Measurements from ENCODE around the gene RAB5IF. TPM values are rescaled to one million over a fixed set of nuclear protein-coding genes. Genes with fewer than 3 reads are reported as not detected.
A peak's percentile ranks its signal among the peaks of the same experiment; 100 is the strongest.

Gene RAB5IF
- total and polyA plus RNA-seq, 2 of the 13 experiments (the other 11 are each of a cell fraction or from before 2014, with no cell fraction given), result 261 to 305 TPM

GRCh38 chr20:36574366-36575135 lies 31.0 kb upstream of the RAB5IF start (continued):
- no peak for TF ChIP-seq ATF6 (CRISPR knock-in tag; conservative IDR thresholded peaks at IDR 0.05)
- peak; percentile 46; the same call in 1 of the 2 replicates for TF ChIP-seq SKIL (CRISPR knock-in tag; IDR thresholded peaks at IDR 0.05; ENCODE audit: borderline replicate concordance)
- TF ChIP-seq, protein P1, sequence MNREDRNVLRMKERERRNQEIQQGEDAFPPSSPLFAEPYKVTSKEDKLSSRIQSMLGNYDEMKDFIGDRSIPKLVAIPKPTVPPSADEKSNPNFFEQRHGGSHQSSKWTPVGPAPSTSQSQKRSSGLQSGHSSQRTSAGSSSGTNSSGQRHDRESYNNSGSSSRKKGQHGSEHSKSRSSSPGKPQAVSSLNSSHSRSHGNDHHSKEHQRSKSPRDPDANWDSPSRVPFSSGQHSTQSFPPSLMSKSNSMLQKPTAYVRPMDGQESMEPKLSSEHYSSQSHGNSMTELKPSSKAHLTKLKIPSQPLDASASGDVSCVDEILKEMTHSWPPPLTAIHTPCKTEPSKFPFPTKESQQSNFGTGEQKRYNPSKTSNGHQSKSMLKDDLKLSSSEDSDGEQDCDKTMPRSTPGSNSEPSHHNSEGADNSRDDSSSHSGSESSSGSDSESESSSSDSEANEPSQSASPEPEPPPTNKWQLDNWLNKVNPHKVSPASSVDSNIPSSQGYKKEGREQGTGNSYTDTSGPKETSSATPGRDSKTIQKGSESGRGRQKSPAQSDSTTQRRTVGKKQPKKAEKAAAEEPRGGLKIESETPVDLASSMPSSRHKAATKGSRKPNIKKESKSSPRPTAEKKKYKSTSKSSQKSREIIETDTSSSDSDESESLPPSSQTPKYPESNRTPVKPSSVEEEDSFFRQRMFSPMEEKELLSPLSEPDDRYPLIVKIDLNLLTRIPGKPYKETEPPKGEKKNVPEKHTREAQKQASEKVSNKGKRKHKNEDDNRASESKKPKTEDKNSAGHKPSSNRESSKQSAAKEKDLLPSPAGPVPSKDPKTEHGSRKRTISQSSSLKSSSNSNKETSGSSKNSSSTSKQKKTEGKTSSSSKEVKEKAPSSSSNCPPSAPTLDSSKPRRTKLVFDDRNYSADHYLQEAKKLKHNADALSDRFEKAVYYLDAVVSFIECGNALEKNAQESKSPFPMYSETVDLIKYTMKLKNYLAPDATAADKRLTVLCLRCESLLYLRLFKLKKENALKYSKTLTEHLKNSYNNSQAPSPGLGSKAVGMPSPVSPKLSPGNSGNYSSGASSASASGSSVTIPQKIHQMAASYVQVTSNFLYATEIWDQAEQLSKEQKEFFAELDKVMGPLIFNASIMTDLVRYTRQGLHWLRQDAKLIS (CRISPR knock-in tag; IDR thresholded peaks at IDR 0.05), result no peak; the same call in 1 of the 2 replicates
- no peak for TF ChIP-seq ZNF264 (CRISPR knock-in tag; IDR thresholded peaks at IDR 0.05)
- no peak; the same call in 1 of the 2 replicates for TF ChIP-seq TOE1 (CRISPR knock-in tag; IDR thresholded peaks at IDR 0.05)
- peak; percentile 85 for TF ChIP-seq HNRNPLL (IDR thresholded peaks at IDR 0.05; ENCODE audit: low read depth, low read length, poor library complexity, severe bottlenecking)
- TF ChIP-seq ZNF569 (CRISPR knock-in tag; IDR thresholded peaks at IDR 0.05; ENCODE audit: borderline replicate concordance), result no peak
- no peak; the same call in 1 of the 2 replicates for TF ChIP-seq SMC3 (IDR thresholded peaks at IDR 0.05; ENCODE audit: low read length)
- TF ChIP-seq ATF1 (CRISPR knock-in tag; IDR thresholded peaks at IDR 0.05), result no peak
- peak; percentile 57 for TF ChIP-seq ZBTB4 (CRISPR knock-in tag; IDR thresholded peaks at IDR 0.05; ENCODE audit: borderline replicate concordance)
- no peak for TF ChIP-seq SMARCE1 (IDR thresholded peaks at IDR 0.05; ENCODE audit: borderline replicate concordance)
- no peak; the same call in 1 of the 2 replicates for TF ChIP-seq ZNF567 (CRISPR knock-in tag; IDR thresholded peaks at IDR 0.05; ENCODE audit: borderline replicate concordance)
- TF ChIP-seq ZNF747 (CRISPR knock-in tag; IDR thresholded peaks at IDR 0.05; ENCODE audit: borderline replicate concordance), result no peak; the same call in 1 of the 2 replicates
- 0 out of 2 replicates have a peak, but pooled peaks have one; percentile 70 for TF ChIP-seq KLF9 (CRISPR knock-in tag; IDR thresholded peaks at IDR 0.05; ENCODE audit: low read depth)
- peak; percentile 45; the same call in 1 of the 2 replicates for TF ChIP-seq TGIF2 (CRISPR knock-in tag; IDR thresholded peaks at IDR 0.05)

All from HepG2 (cell line).